ENCODE measurements around the gene SPACA1.
"Not testable (repeated sequence)": the region's sequence is repeated elsewhere in the genome, so short reads cannot be mapped to it uniquely, and the experiment has no call there.

- not testable (repeated sequence) for TF ChIP-seq CTCF (IDR thresholded peaks at IDR 0.05 in 4 of 5, conservative IDR thresholded peaks at IDR 0.05 in 1 of 5); POLR2A (IDR thresholded peaks at IDR 0.05)
Observed at GRCh38 chr6:88001279-88001678, 46.4 kb upstream of the SPACA1 start.

Data from gastrocnemius medialis (tissue), 4 donors.